ENCODE results near the gene TMOD3. TPM values are rescaled to one million over a fixed set of nuclear protein-coding genes. Genes with fewer than 3 reads are reported as not detected.
"Not testable (repeated sequence)": the region's sequence is repeated elsewhere in the genome, so short reads cannot be mapped to it uniquely, and the experiment has no call there.

TMOD3 gene
- total RNA-seq, 1 donor from 2014 or later: 37.4 TPM

- Histone ChIP-seq H3F3A (ENCODE audit: low read depth) (peaks cover 6% of the 10 kb centered on the region), H3K27me3 (no peaks in the 10 kb centered on the region), H3K36me3 (no peaks in the 10 kb centered on the region), H3K9ac (no peak overlapping the region), H2AFZ (replicated peaks) (no peak overlapping the region), H4K20me1 (ENCODE audit: low read depth) (no peaks in the 10 kb centered on the region), H3K4me3 (no peak overlapping the region), H3K9me3 (ENCODE audit: low read depth) (no peaks in the 10 kb centered on the region), H3K4me2 (no peak overlapping the region), H3K4me1 (peaks cover 10% of the 10 kb centered on the region), H3K79me2 (ENCODE audit: low read depth) (no peaks in the 10 kb centered on the region), H3K27ac (no peak overlapping the region)
- Mint-ChIP-seq H3K9me3 (peaks cover 11% of the 10 kb centered on the region), H3K27me3 (ENCODE audit: insufficient read depth, low read depth) (no peaks in the 10 kb centered on the region), H3K4me1 (peaks cover 35% of the 10 kb centered on the region), H3K36me3 (peaks cover 21% of the 10 kb centered on the region), H3K27ac (peak overlapping the region; percentile 88), H3K4me3 (no peak overlapping the region)
- DNase-seq (ENCODE audit: low spot score): no peak
- TF ChIP-seq EZH2phosphoT487 (IDR thresholded peaks at IDR 0.05) (no peak), CTCF (IDR thresholded peaks at IDR 0.05) (no peak), EZH2 (IDR thresholded peaks at IDR 0.05) (no peak)
Measured at GRCh38 chr15:51884041-51884440, 54.6 kb downstream of the TMOD3 start.

GRCh38 chr15:51884517-51885236 lies 55.2 kb downstream of the TMOD3 start:
- H3K9me3 ChIP-seq (ENCODE audit: low read depth): no peaks in the 10 kb centered on the region
- Mint-ChIP-seq H3K9me3 (peaks cover 11% of the 10 kb centered on the region), H3K27me3 (ENCODE audit: insufficient read depth, low read depth) (no peaks in the 10 kb centered on the region), H3K4me1 (peaks cover 35% of the 10 kb centered on the region), H3K36me3 (peaks cover 21% of the 10 kb centered on the region), H3K4me3 (no peak overlapping the region), H3K27ac (peak overlapping the region; percentile 81)
- no peak overlapping the region for H3K4me2 ChIP-seq
- H3F3A ChIP-seq (ENCODE audit: low read depth): peaks cover 6% of the 10 kb centered on the region
- H3K79me2 ChIP-seq (ENCODE audit: low read depth): no peaks in the 10 kb centered on the region
- no peak overlapping the region for H3K27ac ChIP-seq
- no peaks in the 10 kb centered on the region for H3K36me3 ChIP-seq
- DNase-seq (ENCODE audit: low spot score): no peak
- no peaks in the 10 kb centered on the region for H3K27me3 ChIP-seq
- H2AFZ ChIP-seq (replicated peaks): no peak overlapping the region
- TF ChIP-seq EZH2 (IDR thresholded peaks at IDR 0.05) (no peak), CTCF (IDR thresholded peaks at IDR 0.05) (no peak), EZH2phosphoT487 (IDR thresholded peaks at IDR 0.05) (no peak)
- no peaks in the 10 kb centered on the region for H4K20me1 ChIP-seq (ENCODE audit: low read depth)
- H3K9ac ChIP-seq: no peak overlapping the region
- H3K4me3 ChIP-seq: no peak overlapping the region
- peaks cover 10% of the 10 kb centered on the region for H3K4me1 ChIP-seq

GRCh38 chr15:51885758-51886157 lies 56.3 kb downstream of the TMOD3 start:
- not testable (repeated sequence) for H4K20me1 ChIP-seq (ENCODE audit: low read depth); H3K9ac ChIP-seq; H3K27ac ChIP-seq; H3K27me3 ChIP-seq; DNase-seq (ENCODE audit: low spot score); H3K4me3 Mint-ChIP-seq; H3K4me1 ChIP-seq; H3K4me2 ChIP-seq; H3K36me3 ChIP-seq; H3K27me3 Mint-ChIP-seq (ENCODE audit: insufficient read depth, low read depth); H3F3A ChIP-seq (ENCODE audit: low read depth); H3K9me3 ChIP-seq (ENCODE audit: low read depth); H2AFZ ChIP-seq (replicated peaks); H3K4me3 ChIP-seq; H3K27ac Mint-ChIP-seq; H3K79me2 ChIP-seq (ENCODE audit: low read depth)
- H3K4me1 Mint-ChIP-seq: peaks cover 32% of the 10 kb centered on the region
- H3K36me3 Mint-ChIP-seq: peaks cover 21% of the 10 kb centered on the region
- H3K9me3 Mint-ChIP-seq: peaks cover 11% of the 10 kb centered on the region

GRCh38 chr15:51887887-51888592 lies 58.6 kb downstream of the TMOD3 start:
- no peak overlapping the region for H3K4me3 ChIP-seq
- Mint-ChIP-seq H3K36me3 (peaks cover 17% of the 10 kb centered on the region), H3K4me1 (peaks cover 31% of the 10 kb centered on the region), H3K9me3 (peaks cover 11% of the 10 kb centered on the region), H3K27me3 (ENCODE audit: insufficient read depth, low read depth) (no peaks in the 10 kb centered on the region), H3K27ac (no peak overlapping the region), H3K4me3 (no peak overlapping the region)
- TF ChIP-seq EZH2phosphoT487 (IDR thresholded peaks at IDR 0.05) (no peak), CTCF (IDR thresholded peaks at IDR 0.05) (no peak), EZH2 (IDR thresholded peaks at IDR 0.05) (no peak)
- no peaks in the 10 kb centered on the region for H3K27me3 ChIP-seq
- H2AFZ ChIP-seq (replicated peaks): no peak overlapping the region
- H3K9me3 ChIP-seq (ENCODE audit: low read depth): no peaks in the 10 kb centered on the region
- no peaks in the 10 kb centered on the region for H3K36me3 ChIP-seq
- H3K79me2 ChIP-seq (ENCODE audit: low read depth): no peaks in the 10 kb centered on the region
- H3F3A ChIP-seq (ENCODE audit: low read depth): peaks cover 6% of the 10 kb centered on the region
- H4K20me1 ChIP-seq (ENCODE audit: low read depth): no peaks in the 10 kb centered on the region
- peaks cover 10% of the 10 kb centered on the region for H3K4me1 ChIP-seq
- H3K9ac ChIP-seq: no peak overlapping the region
- no peak for DNase-seq (ENCODE audit: low spot score)
- H3K4me2 ChIP-seq: no peak overlapping the region
- no peak overlapping the region for H3K27ac ChIP-seq

All from neural progenitor cell (in vitro differentiated cells).